ENCODE measurements around the gene MYO9B.

MYO9B gene

DNA sequence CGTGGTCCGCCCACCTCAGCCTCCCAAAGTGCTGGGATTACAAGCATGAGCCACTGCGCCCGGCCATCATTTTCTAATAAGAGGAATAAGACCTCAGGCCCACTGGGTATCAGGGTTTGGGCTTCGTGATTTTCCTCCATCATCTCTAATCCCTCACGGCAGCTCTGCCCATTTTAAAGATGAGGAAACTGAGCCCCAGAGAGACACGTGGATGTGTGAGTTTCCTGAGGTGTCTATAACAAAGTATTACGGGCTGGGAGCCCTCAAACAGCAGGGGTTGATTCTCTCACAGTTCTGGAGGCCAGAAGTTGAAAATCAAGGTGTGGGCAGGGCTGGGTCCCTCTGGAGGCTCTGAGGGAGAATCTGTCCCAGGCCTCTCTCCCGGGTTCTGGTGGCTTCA is 33.7 kb downstream of the MYO9B start:
- H3K4me1 ChIP-seq (ENCODE audit: insufficient read depth, low read length) = peaks cover 34% of the 10 kb centered on the region
- no peaks in the 10 kb centered on the region for H3K36me3 ChIP-seq (ENCODE audit: insufficient read depth, low read length)
- H3K9me3 ChIP-seq (ENCODE audit: control insufficient read depth, insufficient read depth, low read length) = no peaks in the 10 kb centered on the region
- no peak overlapping the region for H3K9ac ChIP-seq (ENCODE audit: low read depth, low read length)

DNA sequence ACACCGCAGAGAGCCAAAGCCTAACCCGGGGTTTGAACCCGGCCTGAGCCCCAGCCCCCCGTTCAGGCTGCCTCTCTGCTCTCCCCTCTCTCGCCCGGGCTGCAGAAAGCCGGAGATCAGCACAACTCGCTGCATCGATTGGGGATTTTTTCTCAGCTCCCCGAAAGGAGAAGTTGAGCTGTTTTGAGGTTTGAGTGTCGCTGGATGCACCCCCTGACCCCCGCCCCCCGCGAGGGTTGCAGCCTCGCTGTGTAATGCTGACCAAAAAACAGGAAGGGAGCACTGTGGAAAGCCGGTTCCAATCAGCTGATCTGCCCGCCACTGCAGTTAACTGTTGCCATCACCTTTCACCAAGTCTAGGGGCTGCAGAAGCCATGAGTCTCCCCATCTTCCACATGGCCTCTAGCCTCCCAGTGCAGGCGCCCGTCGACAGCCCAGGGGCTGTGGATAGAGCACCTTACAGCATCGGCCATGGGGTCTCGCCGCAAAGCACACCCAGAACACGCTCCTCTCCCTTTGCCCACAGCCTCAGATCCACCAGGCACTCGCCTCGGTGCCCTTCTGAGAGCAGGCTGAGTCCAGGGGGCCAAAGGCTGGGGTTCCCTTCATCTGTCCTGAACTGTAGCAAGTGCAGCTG is 34.5 kb downstream of the MYO9B start:
- Histone ChIP-seq H3K36me3 (ENCODE audit: insufficient read depth, low read length) (no peaks in the 10 kb centered on the region), H3K9ac (ENCODE audit: low read depth, low read length) (no peak overlapping the region), H3K4me1 (ENCODE audit: insufficient read depth, low read length) (peaks cover 38% of the 10 kb centered on the region)

DNA sequence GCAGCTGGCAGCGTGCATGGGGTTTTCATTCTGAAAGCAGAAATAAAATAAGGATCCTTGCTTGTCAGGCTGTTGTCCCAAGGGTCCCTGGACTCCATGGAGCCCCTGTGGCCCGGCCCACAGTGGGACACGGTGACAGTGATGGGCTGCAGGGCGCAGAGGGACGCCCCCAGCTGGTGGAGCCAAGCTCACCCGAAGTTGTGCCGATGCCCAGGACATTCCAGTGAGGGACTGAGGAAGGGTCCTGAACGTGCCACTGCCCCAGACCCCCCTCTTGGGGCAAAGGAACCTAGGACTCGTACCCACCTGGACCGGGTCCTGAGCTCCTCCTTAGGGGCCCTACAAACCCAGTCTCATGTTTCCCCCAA is 35.0 kb downstream of the MYO9B start:
- Histone ChIP-seq H3K36me3 (ENCODE audit: insufficient read depth, low read length) (no peaks in the 10 kb centered on the region), H3K9me3 (ENCODE audit: control insufficient read depth, insufficient read depth, low read length) (no peaks in the 10 kb centered on the region), H3K4me1 (ENCODE audit: insufficient read depth, low read length) (peaks cover 38% of the 10 kb centered on the region), H3K9ac (ENCODE audit: low read depth, low read length) (no peak overlapping the region)

More for the DNA sequence above, 34.5 kb downstream of the MYO9B start:
- no peaks in the 10 kb centered on the region for H3K9me3 ChIP-seq (ENCODE audit: control insufficient read depth, insufficient read depth, low read length)

DNA sequence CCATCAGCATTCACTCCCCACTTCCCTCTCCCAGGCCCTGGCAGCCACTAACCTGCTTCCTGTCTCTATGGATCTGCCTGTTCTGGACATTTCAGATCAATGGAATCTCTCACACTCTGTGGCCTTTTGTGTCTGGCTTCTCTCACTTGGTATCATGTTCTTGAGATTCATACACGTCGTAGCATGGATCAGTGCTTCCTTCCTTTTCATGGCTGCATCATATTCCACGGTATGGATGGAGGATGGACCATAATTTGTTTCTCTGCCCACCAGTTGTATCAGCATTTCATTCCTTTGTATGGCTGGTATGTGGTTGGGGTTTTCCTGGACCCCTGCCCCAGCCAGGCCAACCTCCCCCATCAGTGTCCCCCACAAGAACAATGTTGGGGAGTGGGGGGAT is 36.2 kb downstream of the MYO9B start:
- Histone ChIP-seq H3K36me3 (ENCODE audit: insufficient read depth, low read length) (no peaks in the 10 kb centered on the region), H3K9ac (ENCODE audit: low read depth, low read length) (no peak overlapping the region), H3K4me1 (ENCODE audit: insufficient read depth, low read length) (peaks cover 38% of the 10 kb centered on the region), H3K9me3 (ENCODE audit: control insufficient read depth, insufficient read depth, low read length) (no peaks in the 10 kb centered on the region)

DNA sequence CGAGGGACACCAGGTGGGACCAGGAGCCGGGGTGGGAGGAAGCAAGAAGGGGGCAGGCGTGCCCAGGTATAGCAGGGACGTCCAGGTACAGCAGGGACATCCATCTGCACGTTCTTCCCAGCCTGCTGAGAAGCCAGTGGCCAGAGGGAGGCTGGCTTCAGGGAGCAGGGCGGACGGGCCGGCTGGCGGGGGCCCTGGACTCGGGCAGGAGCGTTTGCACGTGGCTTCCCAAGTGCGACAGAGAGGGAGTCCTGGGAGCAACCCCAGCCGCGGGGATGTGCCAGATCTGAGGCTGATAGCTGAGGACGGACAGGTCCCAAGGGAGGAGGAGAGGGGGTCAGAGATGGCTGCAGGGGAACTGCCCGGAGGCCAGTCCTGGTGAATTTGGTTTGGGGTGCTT is 36.7 kb downstream of the MYO9B start:
- Histone ChIP-seq H3K9me3 (ENCODE audit: control insufficient read depth, insufficient read depth, low read length) (no peaks in the 10 kb centered on the region), H3K9ac (ENCODE audit: low read depth, low read length) (no peak overlapping the region), H3K4me1 (ENCODE audit: insufficient read depth, low read length) (peaks cover 34% of the 10 kb centered on the region), H3K36me3 (ENCODE audit: insufficient read depth, low read length) (no peaks in the 10 kb centered on the region)

DNA sequence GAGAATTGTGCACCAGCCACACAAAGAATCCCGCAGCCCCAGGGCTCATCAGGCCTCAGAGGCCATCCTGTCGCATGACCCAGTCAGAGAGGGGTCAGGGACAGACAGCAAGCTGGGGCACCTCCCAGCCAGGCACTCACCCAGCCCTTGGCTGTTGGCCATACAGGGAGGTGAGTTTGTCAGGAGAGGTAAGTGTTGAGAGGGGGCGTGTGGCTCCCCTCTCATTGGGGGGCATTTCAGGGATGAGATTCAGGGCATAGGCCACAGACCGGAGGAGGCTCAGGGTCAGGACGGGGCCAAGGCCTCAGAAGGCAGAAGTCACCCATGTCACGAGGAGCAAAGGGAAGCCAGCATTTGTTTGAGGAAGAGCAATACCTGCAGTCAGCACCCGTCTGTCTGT is 37.1 kb downstream of the MYO9B start:
- Histone ChIP-seq H3K9ac (ENCODE audit: low read depth, low read length) (no peak overlapping the region), H3K9me3 (ENCODE audit: control insufficient read depth, insufficient read depth, low read length) (no peaks in the 10 kb centered on the region), H3K36me3 (ENCODE audit: insufficient read depth, low read length) (no peaks in the 10 kb centered on the region), H3K4me1 (ENCODE audit: insufficient read depth, low read length) (peaks cover 30% of the 10 kb centered on the region)

DNA sequence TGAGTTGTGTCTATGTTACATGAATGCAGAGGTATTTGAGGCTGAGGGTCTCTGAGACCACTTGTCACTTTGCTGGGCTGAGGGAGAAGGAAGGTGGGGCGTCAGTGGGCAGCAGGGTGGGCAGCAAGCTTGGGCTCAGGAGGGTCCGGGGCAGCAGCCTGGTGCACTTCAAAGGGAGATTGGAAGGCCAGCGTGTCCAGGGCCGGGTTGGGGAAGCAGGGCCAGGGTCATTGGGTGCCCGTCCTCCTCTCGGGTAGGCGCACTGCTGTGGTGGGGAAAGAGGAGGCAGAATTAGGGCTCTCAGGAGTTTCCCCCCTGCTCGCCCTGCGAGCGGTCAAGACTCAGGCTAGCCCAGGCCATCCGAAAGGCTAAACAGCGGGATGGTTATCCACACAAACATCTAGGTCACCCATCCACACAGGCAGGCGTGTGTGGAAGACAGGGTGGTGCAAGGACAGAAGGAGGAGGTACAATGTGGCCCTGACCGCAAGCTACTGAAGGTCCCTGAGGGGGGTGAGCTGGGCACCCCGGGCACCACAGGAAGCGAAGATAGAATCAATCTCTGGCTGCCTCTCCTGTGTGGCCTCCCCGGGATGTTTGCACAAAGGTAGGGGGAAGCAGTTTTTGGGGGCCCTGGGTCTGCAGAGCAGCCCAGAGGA is 37.7 kb downstream of the MYO9B start:
- no peaks in the 10 kb centered on the region for H3K9me3 ChIP-seq (ENCODE audit: control insufficient read depth, insufficient read depth, low read length)

DNA sequence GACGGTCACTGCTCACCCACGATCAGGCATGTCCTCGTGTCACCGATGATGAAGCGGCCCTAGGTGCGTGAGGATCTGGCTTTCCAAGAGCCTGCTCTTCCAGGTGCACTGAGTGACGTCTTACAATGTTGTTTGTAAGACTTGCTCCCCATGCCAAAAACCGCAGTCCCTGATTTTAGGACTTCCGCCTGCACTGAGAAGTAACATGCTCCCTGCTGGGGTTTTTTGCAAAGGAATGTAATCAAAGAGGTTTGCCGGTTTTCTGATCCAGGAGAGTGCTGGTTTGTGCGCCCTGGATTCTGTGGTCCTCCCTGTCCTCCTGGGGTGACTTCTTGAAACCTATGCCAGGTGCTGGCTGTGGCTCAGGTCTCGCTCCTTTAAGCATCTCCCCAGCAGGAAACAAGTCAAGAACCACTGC is 38.8 kb downstream of the MYO9B start:
- Histone ChIP-seq H3K4me1 (ENCODE audit: insufficient read depth, low read length) (peaks cover 23% of the 10 kb centered on the region), H3K9ac (ENCODE audit: low read depth, low read length) (no peak overlapping the region), H3K36me3 (ENCODE audit: insufficient read depth, low read length) (no peaks in the 10 kb centered on the region), H3K9me3 (ENCODE audit: control insufficient read depth, insufficient read depth, low read length) (no peaks in the 10 kb centered on the region)

More for the DNA sequence above, 37.7 kb downstream of the MYO9B start:
- Histone ChIP-seq H3K4me1 (ENCODE audit: insufficient read depth, low read length) (peaks cover 25% of the 10 kb centered on the region), H3K36me3 (ENCODE audit: insufficient read depth, low read length) (no peaks in the 10 kb centered on the region), H3K9ac (ENCODE audit: low read depth, low read length) (no peak overlapping the region)

DNA sequence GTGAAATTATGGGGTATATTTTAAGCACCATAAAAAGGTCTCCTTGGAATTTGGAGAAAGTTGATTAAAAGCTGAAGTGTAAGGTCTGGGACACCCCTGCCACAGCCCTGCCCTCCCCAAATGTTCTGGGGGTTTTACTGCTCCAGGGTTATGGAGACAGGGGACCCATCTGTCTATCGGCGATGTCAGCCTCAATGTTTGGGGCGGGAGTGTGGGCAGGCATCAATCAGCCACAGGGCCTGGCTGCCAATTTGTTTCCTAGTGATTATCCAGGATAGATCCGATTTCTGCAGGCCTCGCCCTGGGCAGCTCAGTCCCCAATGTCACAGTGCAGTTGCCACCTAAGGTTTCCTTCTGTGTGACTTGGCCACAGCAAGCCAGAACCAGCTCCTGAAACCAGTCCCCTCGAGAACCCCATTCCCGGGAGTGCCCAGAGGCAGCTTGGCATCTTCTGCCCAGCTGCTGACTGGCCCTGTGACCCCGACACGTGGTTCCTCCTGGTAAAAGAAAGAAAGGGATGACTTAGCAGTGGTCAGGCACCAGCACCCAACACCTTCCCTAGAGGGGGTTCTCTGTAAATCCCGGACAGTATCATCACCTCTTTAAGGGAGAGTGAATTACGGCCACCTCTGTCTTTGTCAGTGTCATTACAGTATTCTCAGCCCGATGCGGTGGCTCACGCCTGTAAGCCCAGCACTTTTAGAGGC is 41.6 kb downstream of the MYO9B start:
- H3K9ac ChIP-seq (ENCODE audit: low read depth, low read length) = no peak overlapping the region
- no peaks in the 10 kb centered on the region for H3K36me3 ChIP-seq (ENCODE audit: insufficient read depth, low read length)
- H3K4me1 ChIP-seq (ENCODE audit: insufficient read depth, low read length) = peaks cover 23% of the 10 kb centered on the region
- H3K9me3 ChIP-seq (ENCODE audit: control insufficient read depth, insufficient read depth, low read length) = no peaks in the 10 kb centered on the region

DNA sequence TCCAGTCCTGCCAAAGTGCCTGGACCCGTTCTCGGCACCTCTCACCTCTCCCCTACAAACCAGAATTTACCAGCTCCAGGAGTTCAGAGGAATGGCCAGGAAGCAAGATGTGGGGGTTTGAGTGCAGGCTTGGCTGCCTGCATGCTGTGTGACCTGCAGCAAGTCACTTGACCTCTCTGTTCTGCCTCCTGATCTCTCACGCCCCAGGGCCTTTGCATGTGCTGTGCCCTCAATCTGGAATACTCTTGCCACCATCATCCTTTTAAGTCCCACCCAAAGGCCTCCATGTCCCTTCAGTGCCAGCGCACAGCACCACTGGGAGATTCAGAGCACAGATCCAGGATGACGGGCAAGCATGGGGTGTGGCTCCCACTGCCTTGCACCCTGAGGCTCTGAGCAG is 43.4 kb downstream of the MYO9B start:
- peaks cover 8% of the 10 kb centered on the region for H3K4me1 ChIP-seq (ENCODE audit: insufficient read depth, low read length)

DNA sequence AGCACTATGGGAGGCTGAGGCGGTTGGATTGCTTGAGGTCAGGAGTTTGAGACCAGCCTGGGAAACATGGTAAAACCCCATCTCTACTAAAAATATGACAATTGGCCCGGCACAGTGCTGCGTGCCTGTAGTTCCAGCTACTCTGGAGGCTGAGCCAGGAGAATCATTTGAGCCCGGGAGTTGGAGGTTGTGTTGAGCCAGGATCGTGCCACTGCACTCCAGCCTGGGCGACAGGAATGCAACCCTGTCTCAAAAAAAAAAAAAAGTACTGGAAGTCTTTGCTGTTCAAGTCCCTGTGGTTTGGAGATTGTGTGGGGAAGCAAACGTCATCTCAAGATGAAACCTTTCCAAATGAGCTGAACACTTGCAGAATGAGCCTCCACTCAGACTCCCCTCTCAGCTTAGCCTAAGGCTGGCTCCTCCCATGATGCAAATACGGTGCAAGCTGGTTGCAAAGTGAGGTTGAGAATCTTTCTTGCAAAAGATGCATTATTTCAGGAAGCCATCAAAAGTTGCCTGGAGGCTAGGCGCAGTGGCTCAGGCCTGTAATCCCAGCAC is 46.2 kb downstream of the MYO9B start:
- Histone ChIP-seq H3K36me3 (ENCODE audit: insufficient read depth, low read length) (no peaks in the 10 kb centered on the region), H3K9ac (ENCODE audit: low read depth, low read length) (no peak overlapping the region), H3K4me1 (ENCODE audit: insufficient read depth, low read length) (peaks cover 14% of the 10 kb centered on the region), H3K9me3 (ENCODE audit: control insufficient read depth, insufficient read depth, low read length) (no peaks in the 10 kb centered on the region)

More for the DNA sequence above, 43.4 kb downstream of the MYO9B start:
- no peaks in the 10 kb centered on the region for H3K36me3 ChIP-seq (ENCODE audit: insufficient read depth, low read length)
- no peaks in the 10 kb centered on the region for H3K9me3 ChIP-seq (ENCODE audit: control insufficient read depth, insufficient read depth, low read length)
- no peak overlapping the region for H3K9ac ChIP-seq (ENCODE audit: low read depth, low read length)

DNA sequence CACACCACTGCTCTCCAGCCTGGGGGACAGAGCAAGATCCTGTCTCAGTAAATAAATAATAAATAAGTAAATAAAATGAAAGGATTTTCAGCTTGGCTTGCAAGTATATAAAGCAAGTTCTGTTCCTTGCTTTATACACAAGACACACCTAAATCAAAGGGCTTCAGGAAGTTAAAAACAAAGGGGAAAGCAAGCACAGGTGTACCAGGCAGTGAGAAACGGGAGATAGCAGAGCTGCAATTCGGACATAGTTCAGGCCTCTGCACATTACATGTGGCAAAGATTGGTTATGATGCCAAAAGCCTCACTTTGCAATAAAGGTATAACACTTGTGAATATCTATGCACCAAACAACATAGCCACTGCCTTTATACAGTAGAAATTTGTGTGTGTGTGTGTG is 47.5 kb downstream of the MYO9B start:
- Histone ChIP-seq H3K4me1 (ENCODE audit: insufficient read depth, low read length) (peaks cover 14% of the 10 kb centered on the region), H3K9me3 (ENCODE audit: control insufficient read depth, insufficient read depth, low read length) (no peaks in the 10 kb centered on the region), H3K36me3 (ENCODE audit: insufficient read depth, low read length) (no peaks in the 10 kb centered on the region), H3K9ac (ENCODE audit: low read depth, low read length) (no peak overlapping the region)

DNA sequence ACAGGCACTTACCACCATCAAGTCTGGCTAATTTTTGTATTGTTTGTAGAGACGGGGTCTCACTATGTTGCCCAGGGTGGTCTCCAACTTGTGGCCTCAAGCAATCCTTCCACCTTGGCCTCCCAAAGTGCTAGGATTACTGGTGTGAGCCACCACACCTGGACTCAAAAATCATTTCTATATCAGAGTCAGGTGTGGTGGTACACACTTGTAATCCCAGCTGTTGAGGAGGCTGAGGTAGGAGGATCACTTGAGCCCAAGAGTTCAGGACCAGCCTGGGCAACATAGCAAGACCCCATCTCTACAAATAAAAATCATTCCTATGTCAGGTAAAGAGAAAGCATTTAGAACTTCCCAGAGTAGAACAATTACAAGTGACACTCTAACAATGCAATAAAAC is 48.4 kb downstream of the MYO9B start:
- no peaks in the 10 kb centered on the region for H3K9me3 ChIP-seq (ENCODE audit: control insufficient read depth, insufficient read depth, low read length)
- peaks cover 14% of the 10 kb centered on the region for H3K4me1 ChIP-seq (ENCODE audit: insufficient read depth, low read length)
- H3K36me3 ChIP-seq (ENCODE audit: insufficient read depth, low read length) = no peaks in the 10 kb centered on the region
- H3K9ac ChIP-seq (ENCODE audit: low read depth, low read length) = no peak overlapping the region

DNA sequence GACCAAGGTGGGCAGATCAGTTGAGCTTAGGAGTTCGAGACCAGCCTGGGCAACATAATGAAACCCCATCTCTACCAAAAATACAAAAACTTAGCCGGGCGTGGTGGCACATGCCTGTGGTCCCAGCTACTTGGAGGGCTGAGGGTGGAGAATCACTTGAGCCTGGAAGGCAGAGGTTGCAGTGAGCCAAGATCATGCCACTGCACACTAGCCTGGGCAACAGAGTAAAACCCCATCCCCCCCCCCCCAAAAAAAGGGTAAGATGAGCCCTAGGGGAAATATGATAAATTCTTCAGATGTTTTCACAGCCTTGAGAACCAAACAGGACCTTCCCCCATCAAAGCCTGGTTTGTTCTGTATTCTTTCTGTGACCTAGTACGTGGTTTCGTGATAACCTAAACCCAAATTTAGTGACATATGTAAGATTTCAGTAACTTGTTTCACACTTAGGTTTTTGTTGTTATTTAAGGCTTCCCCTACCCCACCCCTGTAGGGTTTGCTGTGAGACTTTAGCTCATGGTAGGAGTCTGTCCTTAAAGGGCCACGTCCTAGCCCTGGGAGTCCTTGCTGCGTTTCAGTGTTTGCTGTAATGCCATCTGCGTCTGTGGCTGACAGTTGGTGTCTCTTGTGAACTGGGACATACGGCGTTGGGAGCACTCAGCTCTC is 49.6 kb downstream of the MYO9B start:
- Histone ChIP-seq H3K9me3 (ENCODE audit: control insufficient read depth, insufficient read depth, low read length) (no peaks in the 10 kb centered on the region), H3K4me1 (ENCODE audit: insufficient read depth, low read length) (peaks cover 14% of the 10 kb centered on the region), H3K36me3 (ENCODE audit: insufficient read depth, low read length) (no peaks in the 10 kb centered on the region), H3K9ac (ENCODE audit: low read depth, low read length) (no peak overlapping the region)
